Ishikawa (cell line): ENCODE measurements around the gene GDPD5.

Experiments
- CEBPB ChIP-seq: IDR thresholded peaks from 2 replicates; pipeline ENCODE4 v1.6.1; 2012
- CREB1 ChIP-seq: IDR thresholded peaks from 2 replicates; pipeline ENCODE4 v1.6.1; 2012; ENCODE audit warnings: low read depth
- EGR1 ChIP-seq: IDR thresholded peaks from 2 replicates; pipeline ENCODE4 v1.6.1; 2012
- EP300 ChIP-seq: IDR thresholded peaks from 2 replicates; pipeline ENCODE4 v1.6.1; 2012; ENCODE audit warnings: borderline replicate concordance
- FOXM1 ChIP-seq: IDR thresholded peaks from 2 replicates; pipeline ENCODE4 v1.6.1; 2012; ENCODE audit warnings: low read depth, borderline replicate concordance
- NFIC ChIP-seq: IDR thresholded peaks from 2 replicates; pipeline ENCODE4 v1.6.1; 2012
- RAD21 ChIP-seq: IDR thresholded peaks from 2 replicates; pipeline ENCODE4 v1.6.1; 2012; ENCODE audit warnings: low read depth
- TAF1 ChIP-seq: IDR thresholded peaks from 2 replicates; pipeline ENCODE4 v1.6.1; 2012; ENCODE audit warnings: low read depth, mild to moderate bottlenecking
- TCF12 ChIP-seq: IDR thresholded peaks from 2 replicates; pipeline ENCODE4 v1.6.1; 2012; ENCODE audit warnings: low read depth
- TEAD4 ChIP-seq: IDR thresholded peaks from 2 replicates; pipeline ENCODE4 v1.6.1; 2012
- YY1 ChIP-seq: IDR thresholded peaks from 2 replicates; pipeline ENCODE4 v1.6.1; 2012; ENCODE audit warnings: low read depth
- ZBTB7A ChIP-seq: IDR thresholded peaks from 2 replicates; pipeline ENCODE4 v1.6.1; 2012; ENCODE audit warnings: low read depth
- TF ChIP-seq, protein P1 (sequence below): IDR thresholded peaks from 2 replicates; pipeline ENCODE4 v1.6.1; 2012; ENCODE audit warnings: low read depth, mild to moderate bottlenecking
- TF ChIP-seq, protein P2 (sequence below): IDR thresholded peaks from 2 replicates; pipeline ENCODE4 v1.6.1; 2012
- TF ChIP-seq, protein P3 (sequence below): IDR thresholded peaks from 2 replicates; pipeline ENCODE4 v1.6.1; 2012

The GDPD5 gene

DNA sequence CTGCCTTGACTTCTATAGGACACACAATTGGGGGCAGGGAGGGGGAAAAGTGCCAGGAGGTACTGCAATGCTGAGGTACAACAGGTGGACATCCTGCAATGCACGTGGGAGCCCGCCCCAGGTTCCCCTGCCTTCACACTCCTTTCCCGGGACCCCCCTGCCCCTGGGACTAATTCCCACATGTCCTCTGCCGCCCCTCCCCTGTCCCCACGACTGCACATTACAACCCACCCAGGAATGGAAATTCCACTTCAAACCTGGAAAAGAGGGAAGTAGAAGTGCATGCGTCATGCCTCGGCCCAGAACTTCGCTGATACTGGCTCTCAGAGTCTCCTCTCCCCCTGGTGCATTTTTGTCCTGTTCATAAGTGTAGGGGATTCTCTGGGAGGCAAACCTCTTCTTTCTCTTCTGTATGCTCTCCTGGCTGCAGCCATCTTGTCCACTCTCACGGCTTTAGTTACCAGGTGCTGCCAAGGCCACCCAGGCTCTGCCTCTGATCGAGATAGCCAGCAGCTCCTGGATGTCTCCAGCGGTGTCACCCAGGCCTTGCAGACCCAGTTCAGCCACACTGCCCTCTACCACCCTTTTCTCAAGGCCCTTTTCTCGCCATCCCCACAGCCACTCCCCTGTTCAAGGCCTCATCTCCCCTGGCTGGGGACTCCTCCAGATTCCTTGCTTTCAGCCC, 43.7 kb downstream of the GDPD5 start:
- TF ChIP-seq YY1 (no peak), ZBTB7A (no peak), NFIC (no peak), CREB1 (no peak), RAD21 (no peak), TEAD4 (no peak), TCF12 (no peak)
- TF ChIP-seq, protein P1, sequence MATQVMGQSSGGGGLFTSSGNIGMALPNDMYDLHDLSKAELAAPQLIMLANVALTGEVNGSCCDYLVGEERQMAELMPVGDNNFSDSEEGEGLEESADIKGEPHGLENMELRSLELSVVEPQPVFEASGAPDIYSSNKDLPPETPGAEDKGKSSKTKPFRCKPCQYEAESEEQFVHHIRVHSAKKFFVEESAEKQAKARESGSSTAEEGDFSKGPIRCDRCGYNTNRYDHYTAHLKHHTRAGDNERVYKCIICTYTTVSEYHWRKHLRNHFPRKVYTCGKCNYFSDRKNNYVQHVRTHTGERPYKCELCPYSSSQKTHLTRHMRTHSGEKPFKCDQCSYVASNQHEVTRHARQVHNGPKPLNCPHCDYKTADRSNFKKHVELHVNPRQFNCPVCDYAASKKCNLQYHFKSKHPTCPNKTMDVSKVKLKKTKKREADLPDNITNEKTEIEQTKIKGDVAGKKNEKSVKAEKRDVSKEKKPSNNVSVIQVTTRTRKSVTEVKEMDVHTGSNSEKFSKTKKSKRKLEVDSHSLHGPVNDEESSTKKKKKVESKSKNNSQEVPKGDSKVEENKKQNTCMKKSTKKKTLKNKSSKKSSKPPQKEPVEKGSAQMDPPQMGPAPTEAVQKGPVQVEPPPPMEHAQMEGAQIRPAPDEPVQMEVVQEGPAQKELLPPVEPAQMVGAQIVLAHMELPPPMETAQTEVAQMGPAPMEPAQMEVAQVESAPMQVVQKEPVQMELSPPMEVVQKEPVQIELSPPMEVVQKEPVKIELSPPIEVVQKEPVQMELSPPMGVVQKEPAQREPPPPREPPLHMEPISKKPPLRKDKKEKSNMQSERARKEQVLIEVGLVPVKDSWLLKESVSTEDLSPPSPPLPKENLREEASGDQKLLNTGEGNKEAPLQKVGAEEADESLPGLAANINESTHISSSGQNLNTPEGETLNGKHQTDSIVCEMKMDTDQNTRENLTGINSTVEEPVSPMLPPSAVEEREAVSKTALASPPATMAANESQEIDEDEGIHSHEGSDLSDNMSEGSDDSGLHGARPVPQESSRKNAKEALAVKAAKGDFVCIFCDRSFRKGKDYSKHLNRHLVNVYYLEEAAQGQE: no peak
- TF ChIP-seq, protein P2, sequence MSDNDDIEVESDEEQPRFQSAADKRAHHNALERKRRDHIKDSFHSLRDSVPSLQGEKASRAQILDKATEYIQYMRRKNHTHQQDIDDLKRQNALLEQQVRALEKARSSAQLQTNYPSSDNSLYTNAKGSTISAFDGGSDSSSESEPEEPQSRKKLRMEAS: no peak

GRCh38 chr11:75481223-75481921, 44.4 kb downstream of the GDPD5 start:
- TF ChIP-seq, protein P1: no peak
- TF ChIP-seq FOXM1 (no peak), EGR1 (no peak), EP300 (no peak), TAF1 (no peak), CEBPB (no peak)

DNA sequence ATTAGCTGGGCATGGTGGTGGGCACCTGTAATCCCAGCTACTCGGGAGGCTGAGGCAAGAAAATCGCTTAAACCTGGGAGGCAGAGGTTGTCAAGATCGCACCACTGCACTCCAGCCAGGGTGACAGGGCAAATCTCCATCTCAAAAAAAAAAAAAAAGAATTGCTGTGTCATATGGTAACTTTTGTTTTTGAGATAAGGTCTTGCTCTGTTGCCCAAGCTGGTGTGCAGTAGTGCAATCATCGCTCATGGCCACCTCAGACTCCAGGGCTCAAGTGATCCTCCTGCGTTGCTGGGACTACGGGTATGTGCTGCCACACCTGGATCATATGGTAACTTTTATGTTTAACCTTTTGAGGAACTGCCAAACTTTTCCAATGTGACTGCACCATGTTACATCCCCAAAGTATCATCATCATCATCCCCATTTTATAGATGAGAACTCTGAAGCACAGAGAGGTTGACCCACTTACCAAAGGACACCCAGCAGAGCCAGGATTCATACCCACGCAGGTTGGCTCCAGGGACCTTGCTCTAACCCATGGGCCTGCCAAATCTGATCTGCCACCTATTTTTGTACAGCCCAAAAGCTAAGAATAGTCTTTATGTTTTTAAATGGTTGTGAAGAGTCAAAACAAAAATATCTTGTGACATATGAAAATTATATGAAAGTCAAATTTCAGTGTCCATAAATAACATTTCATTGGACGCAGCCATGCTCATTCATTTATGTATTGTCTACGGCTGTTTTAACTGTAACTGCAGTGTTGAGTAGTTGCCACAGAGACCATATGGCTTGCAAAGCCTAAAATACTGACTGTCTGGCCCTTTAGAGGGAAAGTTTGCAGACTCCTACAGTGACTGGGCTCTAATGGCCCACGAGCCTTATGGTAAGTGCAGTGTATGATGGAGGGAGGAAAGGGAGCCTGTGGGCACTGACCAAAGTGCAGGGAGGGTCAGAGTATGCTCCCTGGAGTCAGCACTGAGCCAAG, 45.3 kb downstream of the GDPD5 start:
- TF ChIP-seq, protein P3, sequence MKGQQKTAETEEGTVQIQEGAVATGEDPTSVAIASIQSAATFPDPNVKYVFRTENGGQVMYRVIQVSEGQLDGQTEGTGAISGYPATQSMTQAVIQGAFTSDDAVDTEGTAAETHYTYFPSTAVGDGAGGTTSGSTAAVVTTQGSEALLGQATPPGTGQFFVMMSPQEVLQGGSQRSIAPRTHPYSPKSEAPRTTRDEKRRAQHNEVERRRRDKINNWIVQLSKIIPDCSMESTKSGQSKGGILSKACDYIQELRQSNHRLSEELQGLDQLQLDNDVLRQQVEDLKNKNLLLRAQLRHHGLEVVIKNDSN: no peak
- TF ChIP-seq YY1 (no peak), CREB1 (no peak), NFIC (no peak), TEAD4 (no peak), TAF1 (no peak), EP300 (no peak), ZBTB7A (no peak), EGR1 (no peak), FOXM1 (no peak)
- TF ChIP-seq, protein P2: no peak

GRCh38 chr11:75479597-75480145, 46.1 kb downstream of the GDPD5 start:
- no peak for TF ChIP-seq FOXM1
- TF ChIP-seq TAF1: no peak
- no peak for TF ChIP-seq YY1
- no peak for TF ChIP-seq EGR1
- TF ChIP-seq RAD21: no peak
- TF ChIP-seq, protein P3: no peak
- TF ChIP-seq, protein P2: no peak
- no peak for TF ChIP-seq EP300
- TF ChIP-seq NFIC: no peak
- TF ChIP-seq, protein P1: no peak
- TF ChIP-seq TCF12: no peak
